HCT116 (cell line): Measurements from ENCODE around the gene FSTL4. TPM values are rescaled to one million over a fixed set of nuclear protein-coding genes. Genes with fewer than 3 reads are reported as not detected.

Experiments used
- ATAC-seq: fragments of 200-7000 bp; cut with Tn5 transposase; 2 replicates; pipeline ENCODE4 v1.9.1; 2020; ENCODE audit warnings: mild to moderate bottlenecking, moderate library complexity
- BruUV-seq: library from RNA; stranded (reverse); fragments of 400-500 nt; replicated peaks from 2 replicates; lab custom pipeline; 2021; lab: Mats Ljungman, UMichigan
- CTCF ChIA-PET: fragments of 300-600 bp; sonication (Branson Sonifier 250); formaldehyde crosslinking; loops from one replicate; lab custom pipeline; 2021; ENCODE audit warnings: antibody characterized with exemption; lab: Charles Lee
- POLR2A ChIA-PET: fragments of 300-600, 350-600 bp; sonication (Branson Sonifier 250); formaldehyde crosslinking; loops from one replicate; lab custom pipeline; 2021; ENCODE audit warnings: antibody characterized with exemption; lab: Charles Lee
- RAD21 ChIA-PET, 2 experiments: fragments of 300-600 bp; sonication (Branson Sonifier 250); formaldehyde crosslinking; loops; one replicate each; lab custom pipeline; 2023; ENCODE audit warnings: low total read pairs in 2 of 2; ENCODE audit not compliant: uncharacterized antibody in 2 of 2, unreplicated experiment in 2 of 2, low non-redundant PET in 1 of 2; lab: Charles Lee
- DNase-seq: peaks from one replicate; pipeline ENCODE4 v3.0.0-alpha.2; 2010; ENCODE audit warnings: low read depth, low spot score
- H2AFZ ChIP-seq: fragments of 200-600 bp; shearing (Covaris generic), sonication (generic); 2 replicates; pipeline ENCODE4 v1.6.1; 2017; ENCODE audit warnings: low read depth, mixed run types, mixed read lengths, antibody characterized with exemption, low read length; ENCODE audit not compliant: poor library complexity, severe bottlenecking
- H3K27ac ChIP-seq: 2 replicates; pipeline ENCODE4 v1.5.1; 2012; ENCODE audit warnings: low read depth, low read length
- H3K27me3 ChIP-seq: fragments of 200-600 bp; sonication (generic); 2 replicates; pipeline ENCODE4 v1.6.1; 2016; ENCODE audit warnings: mixed run types, low read length, mixed read lengths; ENCODE audit not compliant: insufficient read depth
- H3K36me3 ChIP-seq, 2 experiments: fragments of 200-500 bp in 1 of 2; fragments of 200-600 bp in 1 of 2; sonication (Bioruptor generic) in 1 of 2; sonication (generic) in 1 of 2; 2 replicates each; pipeline versions ENCODE4 v1.5.1 to v1.6.1; 2014 to 2016; ENCODE audit warnings: low read length in 2 of 2, inconsistent platforms in 1 of 2, mixed read lengths in 1 of 2, mixed run types in 1 of 2; ENCODE audit not compliant: insufficient read depth in 2 of 2, control insufficient read depth in 1 of 2
- H3K4me1 ChIP-seq, 2 experiments: fragments of 200-600 bp in 1 of 2; sonication (generic) in 1 of 2; 2 replicates each; pipeline versions ENCODE4 v1.5.1 to v1.6.1; 2012 to 2017; ENCODE audit warnings: low read length in 2 of 2, inconsistent platforms in 1 of 2, mild to moderate bottlenecking in 1 of 2, mixed read lengths in 1 of 2, mixed run types in 1 of 2, moderate library complexity in 1 of 2; ENCODE audit not compliant: insufficient read depth in 2 of 2, control insufficient read depth in 1 of 2
- H3K4me2 ChIP-seq: fragments of 200-600 bp; sonication (generic); 2 replicates; pipeline ENCODE4 v1.6.1; 2017; ENCODE audit warnings: mixed run types, low read length, mixed read lengths
- H3K4me3 ChIP-seq, 2 experiments: fragments of 200-600 bp in 1 of 2; sonication (generic) in 1 of 2; replicated peaks in 1 of 2; 2 replicates each; pipeline ENCODE4 v1.5.1; 2011 to 2016; ENCODE audit warnings: low read length in 2 of 2, control low read depth in 1 of 2, low read depth in 1 of 2, mild to moderate bottlenecking in 1 of 2, mixed read lengths in 1 of 2, mixed run types in 1 of 2
- H3K79me2 ChIP-seq: fragments of 200-600 bp; sonication (generic); 2 replicates; pipeline ENCODE4 v1.6.1; 2017; ENCODE audit warnings: mild to moderate bottlenecking, mixed run types, low read length, moderate library complexity, mixed read lengths; ENCODE audit not compliant: insufficient read depth
- H3K9ac ChIP-seq: fragments of 200-600 bp; sonication (generic); 2 replicates; pipeline ENCODE4 v1.6.1; 2016; ENCODE audit warnings: low read length, mixed read lengths
- H3K9me2 ChIP-seq: fragments of 200-600 bp; sonication (generic), shearing (Covaris generic); 2 replicates; pipeline ENCODE4 v1.6.1; 2017; ENCODE audit warnings: mixed run types, mild to moderate bottlenecking, moderate library complexity; ENCODE audit not compliant: insufficient read depth
- H3K9me3 ChIP-seq, 2 experiments: fragments of 200-500 bp in 1 of 2; fragments of 200-600 bp in 1 of 2; sonication (Bioruptor generic) in 1 of 2; sonication (generic) in 1 of 2; 2 replicates each; pipeline ENCODE4 v1.6.1; 2014 to 2017; ENCODE audit warnings: low read length in 2 of 2, mixed read lengths in 2 of 2, inconsistent platforms in 1 of 2, low read depth in 1 of 2, mild to moderate bottlenecking in 1 of 2, mixed run types in 1 of 2, moderate library complexity in 1 of 2; ENCODE audit not compliant: control insufficient read depth in 1 of 2, insufficient read depth in 1 of 2
- H4K20me1 ChIP-seq: fragments of 200-600 bp; sonication (generic), shearing (Covaris generic); 2 replicates; pipeline ENCODE4 v1.6.1; 2017; ENCODE audit warnings: mixed run types, mild to moderate bottlenecking, moderate library complexity; ENCODE audit not compliant: insufficient read depth
- EGR1 ChIP-seq: IDR thresholded peaks from 2 replicates; pipeline ENCODE4 v1.6.1; 2012; ENCODE audit warnings: low read depth
- EZH2phosphoT487 ChIP-seq: fragments of 200-600 bp; IDR thresholded peaks from 2 replicates; pipeline ENCODE4 v1.6.1; 2018; ENCODE audit warnings: antibody characterized with exemption, borderline replicate concordance
- FOSL1 ChIP-seq: IDR thresholded peaks from 2 replicates; pipeline ENCODE4 v1.6.1; 2012; ENCODE audit warnings: low read depth
- POLR2A ChIP-seq: IDR thresholded peaks from 2 replicates; pipeline ENCODE4 v1.7.0; 2011; ENCODE audit warnings: borderline replicate concordance; ENCODE audit not compliant: insufficient read depth, insufficient read length; ENCODE audit errors: extremely low read depth
- SRF ChIP-seq: IDR thresholded peaks from 2 replicates; pipeline ENCODE4 v1.6.1; 2012; ENCODE audit warnings: low read depth
- ZFX ChIP-seq: fragments of 450-650 bp; IDR thresholded peaks from 2 replicates; pipeline ENCODE4 v1.6.1; 2017
- intact Hi-C: fragments of 100-400 bp; cut with micrococcal nuclease; formaldehyde crosslinking; loops from 2 replicates; pipeline ENCODE4 v1.10.0; 2022
- total RNA-seq: library from RNA; stranded (reverse); gene quantifications from one replicate; pipeline ENCODE4 v1.2.1, GENCODE V29; 2021; ENCODE audit not compliant: unreplicated experiment

Gene FSTL4
- total RNA-seq, 1 experiment from 2014 or later: 0.37 TPM

DNA sequence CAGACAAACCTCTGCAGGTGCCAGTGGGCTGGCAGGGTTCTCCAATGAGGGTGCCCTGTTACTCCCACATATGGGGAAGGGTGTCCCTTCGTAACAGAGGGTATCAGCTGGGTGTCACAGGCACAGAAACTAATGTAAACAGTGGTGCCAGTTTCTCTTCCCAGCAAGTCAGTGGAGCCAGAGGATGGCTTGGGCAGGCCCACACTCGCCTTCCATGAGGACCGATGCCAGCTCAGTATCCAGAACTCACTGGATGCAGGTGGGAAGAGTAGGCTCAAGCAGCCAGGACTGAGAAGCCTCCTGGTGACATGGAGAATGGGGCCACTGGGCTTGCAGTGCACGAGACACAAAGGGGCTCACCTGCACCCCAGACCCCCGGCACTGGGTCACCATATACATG lies 30.4 kb downstream of the FSTL4 start:
- intact Hi-C loops: no loop called here
- TF ChIP-seq FOSL1: no peak
- no peak for TF ChIP-seq EGR1
- no peak for TF ChIP-seq EZH2phosphoT487
- TF ChIP-seq POLR2A: no peak
- Histone ChIP-seq H3K4me3 (no peak overlapping the region), H3K27ac (no peak overlapping the region), H4K20me1 (no peaks in the 10 kb centered on the region), H3K9ac (no peak overlapping the region), H2AFZ (no peak overlapping the region), H3K4me2 (no peak overlapping the region), H3K27me3 (peaks cover 50% of the 10 kb centered on the region), H3K9me2 (no peaks in the 10 kb centered on the region), H3K9me3 (no peaks in the 10 kb centered on the region), H3K79me2 (no peaks in the 10 kb centered on the region), H3K4me1 (no peaks in the 10 kb centered on the region), H3K36me3 (no peaks in the 10 kb centered on the region)
- no peak for ATAC-seq
- ChIA-PET RAD21 (no interaction called here), CTCF (no interaction called here), POLR2A (no interaction called here)
- DNase-seq: no peak
- BruUV-seq: no TSS peak

DNA sequence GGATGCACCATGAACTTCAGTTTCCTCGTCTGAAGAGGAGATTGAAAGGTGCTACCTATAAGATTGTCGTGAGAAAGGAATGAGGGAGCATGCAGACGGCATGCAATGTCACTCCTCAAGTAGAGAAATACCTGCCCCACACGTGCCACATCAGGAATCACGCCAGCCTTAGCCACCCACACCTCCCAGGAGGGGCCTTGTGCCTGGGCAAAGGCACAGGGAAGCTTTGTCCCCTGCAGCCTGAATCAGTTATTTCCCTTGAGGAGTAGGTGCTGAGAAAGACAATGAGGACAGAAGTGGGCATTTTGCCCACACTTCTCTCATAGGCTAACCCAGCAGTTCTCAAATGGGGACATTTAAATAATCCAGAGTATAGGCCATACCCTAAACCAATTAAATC lies 31.0 kb downstream of the FSTL4 start:
- ChIA-PET CTCF (no interaction called here), RAD21 (no interaction called here), POLR2A (no interaction called here)
- no peak overlapping the region for H3K4me2 ChIP-seq
- intact Hi-C loops: no loop called here
- no peaks in the 10 kb centered on the region for H3K36me3 ChIP-seq
- H3K9ac ChIP-seq: no peak overlapping the region
- BruUV-seq: no TSS peak
- DNase-seq (no peak), ATAC-seq (no peak)
- H3K79me2 ChIP-seq: no peaks in the 10 kb centered on the region
- H3K9me2 ChIP-seq: no peaks in the 10 kb centered on the region
- peaks cover 56% of the 10 kb centered on the region for H3K27me3 ChIP-seq
- no peak overlapping the region for H2AFZ ChIP-seq
- TF ChIP-seq SRF: no peak
- TF ChIP-seq ZFX: no peak
- H3K4me3 ChIP-seq: no peak overlapping the region
- H3K9me3 ChIP-seq: no peaks in the 10 kb centered on the region
- no peak overlapping the region for H3K27ac ChIP-seq
- H4K20me1 ChIP-seq: no peaks in the 10 kb centered on the region
- no peaks in the 10 kb centered on the region for H3K4me1 ChIP-seq
